PC-9 (cell line): ENCODE results near the gene MTPN.

Experiments
- CTCF ChIP-seq: fragments of 200-600 bp; sonication (generic); conservative IDR thresholded peaks from 2 replicates; pipeline ENCODE4 v1.6.1; 2017; ENCODE audit warnings: mixed run types, antibody characterized with exemption, mild to moderate bottlenecking, moderate library complexity
- EZH2 ChIP-seq: fragments of 200-600 bp; sonication (generic); IDR thresholded peaks from 2 replicates; pipeline ENCODE4 v1.8.0; 2017; ENCODE audit warnings: antibody characterized with exemption, low read depth

DNA sequence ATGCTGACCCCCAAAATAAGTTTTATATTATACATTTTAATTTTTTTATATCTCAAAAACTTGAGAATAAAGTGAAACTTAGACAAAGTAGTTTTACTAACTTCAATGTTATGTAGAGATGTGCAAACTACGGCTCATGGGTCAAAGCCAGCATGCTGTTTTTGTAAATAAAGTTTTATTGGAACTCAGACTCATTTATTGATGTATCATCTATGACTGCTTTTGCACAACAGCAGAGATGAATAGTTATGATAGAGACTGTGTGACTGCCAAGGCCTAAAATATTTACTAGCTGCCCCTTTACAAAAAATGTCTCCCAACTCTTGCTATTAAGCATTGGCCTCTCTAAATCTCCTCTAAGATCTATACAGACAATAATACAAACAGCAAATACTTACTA lies 12.4 kb downstream of the MTPN start:
- TF ChIP-seq CTCF = no peak
- no peak for TF ChIP-seq EZH2
